HEK293T (cell line): Measurements from ENCODE around the gene PARP1.

ENCODE experiments used
- BHLHE40 ChIP-seq: fragments of 450-650 bp; IDR thresholded peaks from 2 replicates; pipeline ENCODE4 v1.6.1; 2016; ENCODE audit warnings: mild to moderate bottlenecking, moderate library complexity, borderline replicate concordance
- FOXM1 ChIP-seq: fragments of 450-650 bp; IDR thresholded peaks from 2 replicates; pipeline ENCODE4 v1.6.1; 2017; ENCODE audit warnings: mild to moderate bottlenecking, borderline replicate concordance
- LEF1 ChIP-seq: fragments of 450-650 bp; IDR thresholded peaks from 2 replicates; pipeline ENCODE4 v1.6.1; 2017; ENCODE audit warnings: mild to moderate bottlenecking, borderline replicate concordance
- NFRKB ChIP-seq: fragments of 450-650 bp; IDR thresholded peaks from 2 replicates; pipeline ENCODE4 v1.6.1; 2016; ENCODE audit warnings: mild to moderate bottlenecking, moderate library complexity
- SP1 ChIP-seq: fragments of 450-650 bp; IDR thresholded peaks from 2 replicates; pipeline ENCODE4 v1.6.1; 2017
- SUZ12 ChIP-seq: fragments of 450-650 bp; IDR thresholded peaks from 2 replicates; pipeline ENCODE4 v1.6.1; 2016; ENCODE audit warnings: mild to moderate bottlenecking
- TARDBP ChIP-seq: fragments of 450-650 bp; IDR thresholded peaks from 2 replicates; pipeline ENCODE4 v1.6.1; 2016

- TF ChIP-seq SP1: no peak
- no peak for TF ChIP-seq BHLHE40
- TF ChIP-seq TARDBP: no peak
- TF ChIP-seq SUZ12: no peak
- TF ChIP-seq FOXM1: no peak
- TF ChIP-seq LEF1: no peak
- TF ChIP-seq NFRKB: no peak
Measured at GRCh38 chr1:226441629-226442028, 33.7 kb upstream of the PARP1 start.
